SK-N-SH (cell line): ENCODE results near the gene ZFHX3. TPM values are rescaled to one million over a fixed set of nuclear protein-coding genes. Genes with fewer than 3 reads are reported as not detected.
A peak's percentile ranks its signal among the peaks of the same experiment; 100 is the strongest.

Experiments
- CTCF ChIA-PET: fragments of 300-600, 350-600 bp; formaldehyde crosslinking; extraction: SDS; loops from one replicate; lab custom pipeline; 2021; lab: Yijun Ruan, JAX
- POLR2A ChIA-PET: fragments of 350-600 bp; sonication (Branson Sonifier 250); formaldehyde crosslinking; extraction: SDS; loops from one replicate; lab custom pipeline; 2020; ENCODE audit warnings: antibody characterized with exemption, inconsistent platforms; lab: Yijun Ruan, JAX
- DNase-seq: peaks from one replicate; pipeline ENCODE4 v3.0.0; 2012
- H2AFZ ChIP-seq: fragments of 200-600 bp; sonication (generic); 2 replicates; pipeline ENCODE4 v1.8.1; 2016; ENCODE audit warnings: antibody characterized with exemption, mild to moderate bottlenecking, low read depth
- H3F3A ChIP-seq: fragments of 200-600 bp; sonication (generic); replicated peaks from 2 replicates; pipeline ENCODE3; 2016; ENCODE audit warnings: antibody characterized with exemption, mild to moderate bottlenecking; ENCODE audit not compliant: insufficient read depth
- H3K27ac ChIP-seq, 2 experiments: fragments of 200-500 bp in 1 of 2; fragments of 200-600 bp in 1 of 2; sonication (Bioruptor generic) in 1 of 2; sonication (generic), shearing (Covaris generic) in 1 of 2; 2 replicates each; pipeline versions ENCODE4 v1.5.1 to v1.6.1; 2014 to 2016; ENCODE audit warnings: low read depth in 2 of 2, inconsistent platforms in 1 of 2, low read length in 1 of 2, mild to moderate bottlenecking in 1 of 2, mixed read lengths in 1 of 2
- H3K27me3 ChIP-seq: fragments of 200-600 bp; sonication (generic), shearing (Covaris generic); 2 replicates; pipeline ENCODE4 v1.6.1; 2016; ENCODE audit warnings: mixed run types; ENCODE audit not compliant: insufficient read depth
- H3K36me3 ChIP-seq, 2 experiments: fragments of 200-500 bp in 1 of 2; fragments of 200-600 bp in 1 of 2; sonication (Bioruptor generic) in 1 of 2; sonication (generic) in 1 of 2; replicated peaks in 1 of 2; 2 replicates each; pipeline versions ENCODE3 to v1.5.1; 2014 to 2016; ENCODE audit warnings: low read length in 1 of 2, mild to moderate bottlenecking in 1 of 2; ENCODE audit not compliant: insufficient read depth in 2 of 2, control insufficient read depth in 1 of 2
- H3K4me1 ChIP-seq, 2 experiments: fragments of 200-500 bp in 1 of 2; fragments of 200-600 bp in 1 of 2; sonication (Bioruptor generic) in 1 of 2; sonication (generic), shearing (Covaris generic) in 1 of 2; 2 replicates each; pipeline versions ENCODE4 v1.5.1 to v1.6.1; 2014 to 2016; ENCODE audit warnings: low read depth in 1 of 2, low read length in 1 of 2, mixed run types in 1 of 2; ENCODE audit not compliant: insufficient read depth in 2 of 2, control insufficient read depth in 1 of 2
- H3K4me2 ChIP-seq: fragments of 200-600 bp; sonication (generic), shearing (Covaris generic); 2 replicates; pipeline ENCODE4 v1.6.1; 2017; ENCODE audit warnings: mixed run types
- H3K4me3 ChIP-seq, 2 experiments: fragments of 200-500 bp in 1 of 2; fragments of 200-600 bp in 1 of 2; sonication (Bioruptor generic) in 1 of 2; sonication (generic), shearing (Covaris generic) in 1 of 2; 2 replicates each; pipeline versions ENCODE4 v1.5.1 to v1.8.1; 2014 to 2016; ENCODE audit warnings: low read depth in 2 of 2, inconsistent platforms in 1 of 2, low read length in 1 of 2, mild to moderate bottlenecking in 1 of 2, mixed read lengths in 1 of 2, moderate library complexity in 1 of 2
- H3K79me2 ChIP-seq: fragments of 200-600 bp; sonication (generic); 2 replicates; pipeline ENCODE4 v1.8.1; 2017; ENCODE audit warnings: mild to moderate bottlenecking; ENCODE audit not compliant: insufficient read depth
- H3K9ac ChIP-seq: fragments of 200-600 bp; sonication (generic); 2 replicates; pipeline ENCODE4 v1.6.1; 2017; ENCODE audit warnings: mixed run types
- H3K9me2 ChIP-seq: fragments of 200-600 bp; sonication (generic); 2 replicates; pipeline ENCODE4 v1.6.1; 2017; ENCODE audit warnings: mixed run types
- H3K9me3 ChIP-seq: fragments of 200-600 bp; sonication (generic); 2 replicates; pipeline ENCODE4 v1.6.1; 2017; ENCODE audit warnings: mixed run types, mild to moderate bottlenecking, moderate library complexity
- H4K20me1 ChIP-seq: fragments of 200-600 bp; sonication (generic); 2 replicates; pipeline ENCODE4 v1.6.1; 2017; ENCODE audit warnings: mild to moderate bottlenecking, mixed run types; ENCODE audit not compliant: insufficient read depth
- CHD2 ChIP-seq: fragments of 150-350 bp; IDR thresholded peaks from 2 replicates; pipeline ENCODE4 v1.6.1; 2018; ENCODE audit warnings: low read length; ENCODE audit not compliant: partially characterized antibody
- ELF1 ChIP-seq: IDR thresholded peaks from 2 replicates; pipeline ENCODE4 v1.4.0; 2012
- EP300 ChIP-seq, 2 experiments: IDR thresholded peaks; 2 replicates each; pipeline versions ENCODE4 v1.4.0 to v1.6.1; 2012; ENCODE audit warnings: borderline replicate concordance in 1 of 2, low read depth in 1 of 2, low read length in 1 of 2
- FOSL2 ChIP-seq: IDR thresholded peaks from 2 replicates; pipeline ENCODE4 v1.4.0; 2012; ENCODE audit warnings: low read depth, mild to moderate bottlenecking, moderate library complexity, borderline replicate concordance
- FOXJ3 ChIP-seq: sonication (generic); formaldehyde crosslinking; IDR thresholded peaks from 2 replicates; pipeline ENCODE4 v1.5.1; 2020; ENCODE audit warnings: mild to moderate bottlenecking, missing genetic modification reagents
- IRF3 ChIP-seq: fragments of 150-350 bp; IDR thresholded peaks from 2 replicates; pipeline ENCODE4 v1.6.1; 2016; ENCODE audit warnings: mild to moderate bottlenecking, low read depth, low read length
- MEF2A ChIP-seq: IDR thresholded peaks from 2 replicates; pipeline ENCODE4 v1.4.0; 2012; ENCODE audit warnings: low read depth, borderline replicate concordance
- PBX3 ChIP-seq: IDR thresholded peaks from 2 replicates; pipeline ENCODE4; 2012
- POLR2AphosphoS5 ChIP-seq: IDR thresholded peaks from 2 replicates; pipeline ENCODE4 v1.6.1; 2012; ENCODE audit warnings: low read depth, low read length
- RCOR1 ChIP-seq: fragments of 150-350 bp; IDR thresholded peaks from 2 replicates; pipeline ENCODE4 v1.6.1; 2017; ENCODE audit warnings: antibody characterized with exemption, low read length
- REST ChIP-seq: IDR thresholded peaks from 2 replicates; pipeline ENCODE4 v1.6.1; 2012; ENCODE audit warnings: mild to moderate bottlenecking, low read depth, low read length, moderate library complexity
- RXRA ChIP-seq: IDR thresholded peaks from 2 replicates; pipeline ENCODE4 v1.4.0; 2012; ENCODE audit warnings: low read depth, mild to moderate bottlenecking, borderline replicate concordance
- SIN3A ChIP-seq: IDR thresholded peaks from 2 replicates; pipeline ENCODE4 v1.6.1; 2012; ENCODE audit warnings: low read depth, mild to moderate bottlenecking, low read length, moderate library complexity, borderline replicate concordance
- SMC3 ChIP-seq: IDR thresholded peaks from 2 replicates; pipeline ENCODE4 v1.6.1; 2012; ENCODE audit warnings: low read depth, low read length, improper control_type of control experiment
- TCF12 ChIP-seq: IDR thresholded peaks from 2 replicates; pipeline ENCODE4 v1.4.0; 2012
- USF1 ChIP-seq: IDR thresholded peaks from 2 replicates; pipeline ENCODE4 v1.4.0; 2012; ENCODE audit warnings: low read depth, borderline replicate concordance
- ZBTB33 ChIP-seq: IDR thresholded peaks from 2 replicates; pipeline ENCODE4 v1.4.0; 2012; ENCODE audit warnings: low read depth, borderline replicate concordance
- WGBS: methylation state at CpG from one replicate; pipeline ENCODE4 v1.1.6; 2017; ENCODE audit warnings: low lambda C conversion rate; 5-methylcytosine and 5-hydroxymethylcytosine counted together
- polyA plus RNA-seq, 3 experiments: library from polyadenylated mRNA; depleted of rRNA; stranded (reverse); fragments of >200 nt; gene quantifications; 2 replicates each; pipeline ENCODE4 v1.2.3, GENCODE V29; 2012

Gene ZFHX3
- polyA plus RNA-seq, 1 of the 3 experiments (the other 2 are of a cell fraction): 2.0 TPM

GRCh38 chr16:72807245-72807644, 240.7 kb downstream of the ZFHX3 start (continued):
- peak in 1 of 2 experiments; percentile 58; a peak in 1 of 4 replicates for TF ChIP-seq EP300 (IDR thresholded peaks at IDR 0.05; ENCODE audit: borderline replicate concordance in 1 of 2, low read depth in 1 of 2, low read length in 1 of 2)

GRCh38 chr16:72805486-72805885, 242.4 kb downstream of the ZFHX3 start:
- DNase-seq: no peak
- no peaks in the 10 kb centered on the region for H3K27me3 ChIP-seq
- no peaks in the 10 kb centered on the region for H4K20me1 ChIP-seq
- H3K4me3 ChIP-seq: no peak overlapping the region
- WGBS: 100% methylated on average over 3 of the region's 3 CpGs
- TF ChIP-seq RXRA (no peak), REST (no peak), CHD2 (no peak), PBX3 (no peak), SIN3A (no peak), IRF3 (no peak), FOSL2 (no peak), SMC3 (no peak), USF1 (no peak), MEF2A (no peak), POLR2AphosphoS5 (no peak), RCOR1 (no peak), TCF12 (no peak), EP300 (IDR thresholded peaks at IDR 0.05; ENCODE audit: borderline replicate concordance in 1 of 2, low read depth in 1 of 2, low read length in 1 of 2) (no peak), ZBTB33 (no peak), FOXJ3 (no peak), ELF1 (no peak)
- no peaks in the 10 kb centered on the region for H3F3A ChIP-seq
- no peaks in the 10 kb centered on the region for H3K9me3 ChIP-seq
- H3K9ac ChIP-seq: no peak overlapping the region
- no peaks in the 10 kb centered on the region for H3K9me2 ChIP-seq
- 0 out of 2 replicates have a peak, but pooled peaks cover 5% of the 10 kb centered on the region for H3K79me2 ChIP-seq
- ChIA-PET CTCF (interaction anchor here (1.1 to 1.8 kb wide), 2 partner anchors 27 to 40 kb away, joined by 3 to 6 read pairs; no protein-coding TSS in a partner anchor), POLR2A (no interaction called here)
- H3K4me1 ChIP-seq: peaks cover 0 to 22% of the 10 kb centered on the region in 2 experiments; a peak in 2 of 4 replicates
- peaks cover 27 to 39% of the 10 kb centered on the region in 2 experiments for H3K36me3 ChIP-seq
- no peak overlapping the region for H2AFZ ChIP-seq
- H3K27ac ChIP-seq: no peak overlapping the region
- no peak overlapping the region for H3K4me2 ChIP-seq
